Measurements from ENCODE around the gene ADSS1.

Gene ADSS1

GRCh38 chr14:104771374-104771773, 47.3 kb downstream of the ADSS1 start:
- H3K36me3 ChIP-seq (ENCODE audit: control insufficient read depth, low read length) = peaks cover 61% of the 10 kb centered on the region
- H4K20me1 ChIP-seq (ENCODE audit: control insufficient read depth, insufficient read depth, low read depth, low read length) = no peaks in the 10 kb centered on the region

GRCh38 chr14:104771918-104772706, 48.1 kb downstream of the ADSS1 start:
- no peak for TF ChIP-seq EZH2phosphoT487 (IDR thresholded peaks at IDR 0.05; ENCODE audit: borderline replicate concordance, low read length)
- no peak for TF ChIP-seq CTCF (IDR thresholded peaks at IDR 0.05; ENCODE audit: low read depth, low read length, poor library complexity, severe bottlenecking)
- peaks cover 17% of the 10 kb centered on the region for H3K9me3 ChIP-seq (ENCODE audit: control insufficient read depth, insufficient read depth, low read length)
- H4K20me1 ChIP-seq (ENCODE audit: control insufficient read depth, insufficient read depth, low read depth, low read length) = no peaks in the 10 kb centered on the region
- no peaks in the 10 kb centered on the region for H3K79me2 ChIP-seq (ENCODE audit: control insufficient read depth, low read length)
- no peaks in the 10 kb centered on the region for H3K27me3 ChIP-seq (ENCODE audit: control insufficient read depth, low read length)
- H3K4me3 ChIP-seq (ENCODE audit: low read length) = no peak overlapping the region
- H3K27ac ChIP-seq (ENCODE audit: low read depth, low read length) = no peak overlapping the region
- H3K4me2 ChIP-seq (ENCODE audit: low read length) = no peak overlapping the region
- peaks cover 68% of the 10 kb centered on the region for H3K36me3 ChIP-seq (ENCODE audit: control insufficient read depth, low read length)
- H3K4me1 ChIP-seq (ENCODE audit: control insufficient read depth, low read length) = peaks cover 9% of the 10 kb centered on the region
- peaks cover 7% of the 10 kb centered on the region for H3F3A ChIP-seq (ENCODE audit: control insufficient read depth, insufficient read depth)
- no peaks in the 10 kb centered on the region for H3K9me2 ChIP-seq (replicated peaks; ENCODE audit: control insufficient read depth, low read length)

More at GRCh38 chr14:104771374-104771773, 47.3 kb downstream of the ADSS1 start:
- Histone ChIP-seq H3F3A (ENCODE audit: control insufficient read depth, insufficient read depth) (peaks cover 7% of the 10 kb centered on the region), H3K79me2 (ENCODE audit: control insufficient read depth, low read length) (no peaks in the 10 kb centered on the region), H3K4me2 (ENCODE audit: low read length) (no peak overlapping the region), H3K9me2 (replicated peaks; ENCODE audit: control insufficient read depth, low read length) (no peaks in the 10 kb centered on the region), H3K4me3 (ENCODE audit: low read length) (no peak overlapping the region), H3K4me1 (ENCODE audit: control insufficient read depth, low read length) (peaks cover 9% of the 10 kb centered on the region), H3K27ac (ENCODE audit: low read depth, low read length) (no peak overlapping the region), H3K27me3 (ENCODE audit: control insufficient read depth, low read length) (no peaks in the 10 kb centered on the region), H3K9me3 (ENCODE audit: control insufficient read depth, insufficient read depth, low read length) (peaks cover 20% of the 10 kb centered on the region)
- TF ChIP-seq CTCF (IDR thresholded peaks at IDR 0.05; ENCODE audit: low read depth, low read length, poor library complexity, severe bottlenecking) (no peak), EZH2phosphoT487 (IDR thresholded peaks at IDR 0.05; ENCODE audit: borderline replicate concordance, low read length) (no peak)

- Histone ChIP-seq H3K4me1 (ENCODE audit: control insufficient read depth, low read length) (peaks cover 9% of the 10 kb centered on the region), H3F3A (ENCODE audit: control insufficient read depth, insufficient read depth) (peaks cover 7% of the 10 kb centered on the region), H3K9me3 (ENCODE audit: control insufficient read depth, insufficient read depth, low read length) (peaks cover 17% of the 10 kb centered on the region), H3K79me2 (ENCODE audit: control insufficient read depth, low read length) (no peaks in the 10 kb centered on the region), H3K4me3 (ENCODE audit: low read length) (no peak overlapping the region), H3K36me3 (ENCODE audit: control insufficient read depth, low read length) (peaks cover 74% of the 10 kb centered on the region), H3K27ac (ENCODE audit: low read depth, low read length) (no peak overlapping the region), H3K4me2 (ENCODE audit: low read length) (no peak overlapping the region), H4K20me1 (ENCODE audit: control insufficient read depth, insufficient read depth, low read depth, low read length) (no peaks in the 10 kb centered on the region), H3K27me3 (ENCODE audit: control insufficient read depth, low read length) (no peaks in the 10 kb centered on the region), H3K9me2 (replicated peaks; ENCODE audit: control insufficient read depth, low read length) (no peaks in the 10 kb centered on the region)
- TF ChIP-seq CTCF (IDR thresholded peaks at IDR 0.05; ENCODE audit: low read depth, low read length, poor library complexity, severe bottlenecking) (no peak), EZH2phosphoT487 (IDR thresholded peaks at IDR 0.05; ENCODE audit: borderline replicate concordance, low read length) (no peak)
Observed at GRCh38 chr14:104772707-104773504, 48.9 kb downstream of the ADSS1 start.
